SK-N-SH (cell line): ENCODE results near the gene BRD4. TPM values are rescaled to one million over a fixed set of nuclear protein-coding genes. Genes with fewer than 3 reads are reported as not detected.

Source experiments
- CTCF ChIA-PET: fragments of 300-600, 350-600 bp; formaldehyde crosslinking; extraction: SDS; loops from one replicate; lab custom pipeline; 2021; lab: Yijun Ruan, JAX
- POLR2A ChIA-PET: fragments of 350-600 bp; sonication (Branson Sonifier 250); formaldehyde crosslinking; extraction: SDS; loops from one replicate; lab custom pipeline; 2020; ENCODE audit warnings: antibody characterized with exemption, inconsistent platforms; lab: Yijun Ruan, JAX
- DNase-seq: peaks from one replicate; pipeline ENCODE4 v3.0.0; 2012
- H2AFZ ChIP-seq: fragments of 200-600 bp; sonication (generic); 2 replicates; pipeline ENCODE4 v1.8.1; 2016; ENCODE audit warnings: antibody characterized with exemption, mild to moderate bottlenecking, low read depth
- H3F3A ChIP-seq: fragments of 200-600 bp; sonication (generic); replicated peaks from 2 replicates; pipeline ENCODE3; 2016; ENCODE audit warnings: antibody characterized with exemption, mild to moderate bottlenecking; ENCODE audit not compliant: insufficient read depth
- H3K27ac ChIP-seq, 2 experiments: fragments of 200-500 bp in 1 of 2; fragments of 200-600 bp in 1 of 2; sonication (Bioruptor generic) in 1 of 2; sonication (generic), shearing (Covaris generic) in 1 of 2; 2 replicates each; pipeline versions ENCODE4 v1.5.1 to v1.6.1; 2014 to 2016; ENCODE audit warnings: low read depth in 2 of 2, inconsistent platforms in 1 of 2, low read length in 1 of 2, mild to moderate bottlenecking in 1 of 2, mixed read lengths in 1 of 2
- H3K27me3 ChIP-seq: fragments of 200-600 bp; sonication (generic), shearing (Covaris generic); 2 replicates; pipeline ENCODE4 v1.6.1; 2016; ENCODE audit warnings: mixed run types; ENCODE audit not compliant: insufficient read depth
- H3K36me3 ChIP-seq, 2 experiments: fragments of 200-500 bp in 1 of 2; fragments of 200-600 bp in 1 of 2; sonication (Bioruptor generic) in 1 of 2; sonication (generic) in 1 of 2; replicated peaks in 1 of 2; 2 replicates each; pipeline versions ENCODE3 to v1.5.1; 2014 to 2016; ENCODE audit warnings: low read length in 1 of 2, mild to moderate bottlenecking in 1 of 2; ENCODE audit not compliant: insufficient read depth in 2 of 2, control insufficient read depth in 1 of 2
- H3K4me1 ChIP-seq, 2 experiments: fragments of 200-500 bp in 1 of 2; fragments of 200-600 bp in 1 of 2; sonication (Bioruptor generic) in 1 of 2; sonication (generic), shearing (Covaris generic) in 1 of 2; 2 replicates each; pipeline versions ENCODE4 v1.5.1 to v1.6.1; 2014 to 2016; ENCODE audit warnings: low read depth in 1 of 2, low read length in 1 of 2, mixed run types in 1 of 2; ENCODE audit not compliant: insufficient read depth in 2 of 2, control insufficient read depth in 1 of 2
- H3K4me2 ChIP-seq: fragments of 200-600 bp; sonication (generic), shearing (Covaris generic); 2 replicates; pipeline ENCODE4 v1.6.1; 2017; ENCODE audit warnings: mixed run types
- H3K4me3 ChIP-seq, 2 experiments: fragments of 200-500 bp in 1 of 2; fragments of 200-600 bp in 1 of 2; sonication (Bioruptor generic) in 1 of 2; sonication (generic), shearing (Covaris generic) in 1 of 2; 2 replicates each; pipeline versions ENCODE4 v1.5.1 to v1.8.1; 2014 to 2016; ENCODE audit warnings: low read depth in 2 of 2, inconsistent platforms in 1 of 2, low read length in 1 of 2, mild to moderate bottlenecking in 1 of 2, mixed read lengths in 1 of 2, moderate library complexity in 1 of 2
- H3K79me2 ChIP-seq: fragments of 200-600 bp; sonication (generic); 2 replicates; pipeline ENCODE4 v1.8.1; 2017; ENCODE audit warnings: mild to moderate bottlenecking; ENCODE audit not compliant: insufficient read depth
- H3K9ac ChIP-seq: fragments of 200-600 bp; sonication (generic); 2 replicates; pipeline ENCODE4 v1.6.1; 2017; ENCODE audit warnings: mixed run types
- H3K9me2 ChIP-seq: fragments of 200-600 bp; sonication (generic); 2 replicates; pipeline ENCODE4 v1.6.1; 2017; ENCODE audit warnings: mixed run types
- H3K9me3 ChIP-seq: fragments of 200-600 bp; sonication (generic); 2 replicates; pipeline ENCODE4 v1.6.1; 2017; ENCODE audit warnings: mixed run types, mild to moderate bottlenecking, moderate library complexity
- H4K20me1 ChIP-seq: fragments of 200-600 bp; sonication (generic); 2 replicates; pipeline ENCODE4 v1.6.1; 2017; ENCODE audit warnings: mild to moderate bottlenecking, mixed run types; ENCODE audit not compliant: insufficient read depth
- CTCF ChIP-seq: fragments of 200-600 bp; sonication (generic); IDR thresholded peaks from 2 replicates; pipeline ENCODE4 v1.6.1; 2017; ENCODE audit warnings: antibody characterized with exemption, mild to moderate bottlenecking, moderate library complexity
- FOSL2 ChIP-seq: IDR thresholded peaks from 2 replicates; pipeline ENCODE4 v1.4.0; 2012; ENCODE audit warnings: low read depth, mild to moderate bottlenecking, moderate library complexity, borderline replicate concordance
- FOXJ3 ChIP-seq: sonication (generic); formaldehyde crosslinking; IDR thresholded peaks from 2 replicates; pipeline ENCODE4 v1.5.1; 2020; ENCODE audit warnings: mild to moderate bottlenecking, missing genetic modification reagents
- GABPA ChIP-seq: IDR thresholded peaks from 2 replicates; pipeline ENCODE4 v1.4.0; 2012; ENCODE audit warnings: low read depth, mild to moderate bottlenecking
- GATA2 ChIP-seq: sonication (generic); formaldehyde crosslinking; IDR thresholded peaks from 2 replicates; pipeline ENCODE4 v1.5.0; 2020; ENCODE audit warnings: mild to moderate bottlenecking, missing genetic modification reagents
- MEF2A ChIP-seq: IDR thresholded peaks from 2 replicates; pipeline ENCODE4 v1.4.0; 2012; ENCODE audit warnings: low read depth, borderline replicate concordance
- NRF1 ChIP-seq: IDR thresholded peaks from 2 replicates; pipeline ENCODE4 v1.6.1; 2012; ENCODE audit warnings: low read depth, mild to moderate bottlenecking, low read length
- POLR2AphosphoS5 ChIP-seq: IDR thresholded peaks from 2 replicates; pipeline ENCODE4 v1.6.1; 2012; ENCODE audit warnings: low read depth, low read length
- TAF1 ChIP-seq: IDR thresholded peaks from 2 replicates; pipeline ENCODE4 v1.6.1; 2012; ENCODE audit warnings: low read depth, mild to moderate bottlenecking, low read length, moderate library complexity, borderline replicate concordance
- TCF12 ChIP-seq: IDR thresholded peaks from 2 replicates; pipeline ENCODE4 v1.4.0; 2012
- YY1 ChIP-seq: IDR thresholded peaks from 2 replicates; pipeline ENCODE4 v1.4.0; 2012; ENCODE audit warnings: low read depth, mild to moderate bottlenecking
- ZBTB33 ChIP-seq: IDR thresholded peaks from 2 replicates; pipeline ENCODE4 v1.4.0; 2012; ENCODE audit warnings: low read depth, borderline replicate concordance
- WGBS: methylation state at CpG from one replicate; pipeline ENCODE4 v1.1.6; 2017; ENCODE audit warnings: low lambda C conversion rate; 5-methylcytosine and 5-hydroxymethylcytosine counted together
- polyA plus RNA-seq, 3 experiments: library from polyadenylated mRNA; depleted of rRNA; stranded (reverse); fragments of >200 nt; gene quantifications; 2 replicates each; pipeline ENCODE4 v1.2.3, GENCODE V29; 2012

Gene BRD4
- polyA plus RNA-seq, 1 of the 3 experiments (the other 2 are of a cell fraction): 10.0 TPM

- WGBS: 97% methylated on average over 14 of the region's 14 CpGs
- Histone ChIP-seq H3K27ac (no peak overlapping the region), H3K9ac (no peak overlapping the region), H3K9me3 (no peaks in the 10 kb centered on the region), H3K36me3 (peaks cover 25 to 61% of the 10 kb centered on the region in 2 experiments), H3F3A (no peaks in the 10 kb centered on the region), H3K4me3 (no peak overlapping the region), H3K9me2 (no peaks in the 10 kb centered on the region), H3K79me2 (peaks cover 57% of the 10 kb centered on the region), H4K20me1 (peaks cover 49% of the 10 kb centered on the region), H3K4me1 (peaks cover 9 to 17% of the 10 kb centered on the region in 2 experiments; a peak in 1 of 4 replicates), H2AFZ (no peak overlapping the region), H3K27me3 (no peaks in the 10 kb centered on the region), H3K4me2 (no peak overlapping the region)
- ChIA-PET POLR2A (interaction anchor here (0.5 kb wide), 1 partner anchor 35 kb away, joined by 4 read pairs; no protein-coding TSS in a partner anchor), CTCF (no interaction called here)
- no peak for DNase-seq
- TF ChIP-seq GABPA: no peak
- no peak for TF ChIP-seq YY1
Observed at GRCh38 chr19:15372470-15372869, 40.1 kb upstream of the BRD4 start.

GRCh38 chr19:15371786-15372380 lies 39.5 kb upstream of the BRD4 start:
- no peaks in the 10 kb centered on the region for H3K9me2 ChIP-seq
- no peaks in the 10 kb centered on the region for H3F3A ChIP-seq
- H3K27me3 ChIP-seq: no peaks in the 10 kb centered on the region
- no peak overlapping the region for H3K27ac ChIP-seq
- peaks cover 43% of the 10 kb centered on the region for H4K20me1 ChIP-seq
- H3K4me2 ChIP-seq: no peak overlapping the region
- no peak overlapping the region for H3K4me3 ChIP-seq
- peak; percentile 9 for DNase-seq
- POLR2A ChIA-PET: interaction anchor here (0.6 kb wide), 1 partner anchor 42 kb away, joined by 3 read pairs; no protein-coding TSS in a partner anchor
- H2AFZ ChIP-seq: no peak overlapping the region
- no peaks in the 10 kb centered on the region for H3K9me3 ChIP-seq
- H3K9ac ChIP-seq: no peak overlapping the region
- H3K79me2 ChIP-seq: peaks cover 51% of the 10 kb centered on the region
- TF ChIP-seq GATA2 (CRISPR knock-in tag): no peak
- no peak for TF ChIP-seq CTCF
- TF ChIP-seq GABPA: no peak
- no peak for TF ChIP-seq TCF12
- TF ChIP-seq FOXJ3 (CRISPR knock-in tag): no peak
- TF ChIP-seq POLR2AphosphoS5: no peak
- CTCF ChIA-PET: no interaction called here
- 94% methylated on average over 15 of the region's 17 CpGs for WGBS
- peaks cover 3 to 13% of the 10 kb centered on the region in 2 experiments; a peak in 1 of 4 replicates for H3K4me1 ChIP-seq
- peaks cover 25 to 64% of the 10 kb centered on the region in 2 experiments for H3K36me3 ChIP-seq

GRCh38 chr19:15371119-15371518 lies 38.8 kb upstream of the BRD4 start:
- Histone ChIP-seq H2AFZ (no peak overlapping the region), H3K9me2 (no peaks in the 10 kb centered on the region), H3K9ac (no peak overlapping the region), H3K9me3 (no peaks in the 10 kb centered on the region), H4K20me1 (peaks cover 36% of the 10 kb centered on the region), H3K36me3 (peaks cover 28 to 64% of the 10 kb centered on the region in 2 experiments), H3F3A (no peaks in the 10 kb centered on the region), H3K79me2 (peaks cover 43% of the 10 kb centered on the region), H3K4me1 (peaks cover 0 to 10% of the 10 kb centered on the region in 2 experiments; a peak in 1 of 4 replicates), H3K4me2 (no peak overlapping the region), H3K4me3 (no peak overlapping the region), H3K27ac (no peak overlapping the region), H3K27me3 (no peaks in the 10 kb centered on the region)
- no peak for DNase-seq
- TF ChIP-seq MEF2A: no peak
- TF ChIP-seq FOSL2: no peak
- no peak for TF ChIP-seq NRF1
- no peak for TF ChIP-seq CTCF
- no peak for TF ChIP-seq TAF1
- TF ChIP-seq ZBTB33: no peak
- 100% methylated on average over 2 of the region's 7 CpGs for WGBS
- ChIA-PET CTCF (no interaction called here), POLR2A (interaction anchor here (0.6 kb wide), 1 partner anchor 42 kb away, joined by 3 read pairs; no protein-coding TSS in a partner anchor)
